Prostate gland (tissue), 2 donors: Measurements from ENCODE around the gene PCDH9.

Experiments used
- CTCF ChIP-seq, 4 experiments: fragments of 200-600 bp in 2 of 4; fragments of 450-650 bp in 2 of 4; sonication (generic) in 2 of 4; IDR thresholded peaks; 1 replicate in 3 of 4; 2 replicates in 1 of 4; pipeline ENCODE4 v1.5.1; 2016 to 2019; ENCODE audit warnings: antibody characterized with exemption in 4 of 4, mild to moderate bottlenecking in 2 of 4, moderate library complexity in 2 of 4
- POLR2A ChIP-seq: fragments of 450-650 bp; IDR thresholded peaks from one replicate; pipeline ENCODE4 v1.6.1; 2016; ENCODE audit warnings: antibody characterized with exemption, mild to moderate bottlenecking

GRCh38 chr13:66617786-66618185 lies 612.4 kb downstream of the PCDH9 start:
- no peak for TF ChIP-seq CTCF (IDR thresholded peaks at IDR 0.05)
- no peak for TF ChIP-seq POLR2A
